Tibial nerve (tissue), 4 donors: ENCODE measurements around the gene SMO.

Experiments used
- CTCF ChIP-seq, 5 experiments: fragments of 200-600 bp in 3 of 5; fragments of 450-650 bp in 2 of 5; sonication (generic) in 3 of 5; IDR thresholded peaks; one replicate each; pipeline ENCODE4 v1.5.1; 2016 to 2019; ENCODE audit warnings: antibody characterized with exemption in 5 of 5, mild to moderate bottlenecking in 3 of 5, moderate library complexity in 2 of 5
- EP300 ChIP-seq, 2 donors: sonication (generic); formaldehyde crosslinking; IDR thresholded peaks; one replicate each; pipeline ENCODE4 v1.6.1; 2017; ENCODE audit warnings: antibody characterized with exemption in 2 of 2, mild to moderate bottlenecking in 1 of 2
- POLR2A ChIP-seq, 2 donors: fragments of 450-650 bp; IDR thresholded peaks; one replicate each; pipeline ENCODE4 v1.6.1; 2017; ENCODE audit warnings: antibody characterized with exemption in 2 of 2, mild to moderate bottlenecking in 2 of 2, moderate library complexity in 2 of 2

GRCh38 chr7:129225206-129225930 lies 36.9 kb downstream of the SMO start:
- TF ChIP-seq CTCF (IDR thresholded peaks at IDR 0.05) = no peak
- no peak for TF ChIP-seq POLR2A (IDR thresholded peaks at IDR 0.05)
- TF ChIP-seq EP300 (IDR thresholded peaks at IDR 0.05) = no peak
